ENCODE results near the gene HDLBP. TPM values are rescaled to one million over a fixed set of nuclear protein-coding genes. Genes with fewer than 3 reads are reported as not detected.

The HDLBP gene
- total RNA-seq, 1 donor from 2014 or later: 922 TPM

DNA sequence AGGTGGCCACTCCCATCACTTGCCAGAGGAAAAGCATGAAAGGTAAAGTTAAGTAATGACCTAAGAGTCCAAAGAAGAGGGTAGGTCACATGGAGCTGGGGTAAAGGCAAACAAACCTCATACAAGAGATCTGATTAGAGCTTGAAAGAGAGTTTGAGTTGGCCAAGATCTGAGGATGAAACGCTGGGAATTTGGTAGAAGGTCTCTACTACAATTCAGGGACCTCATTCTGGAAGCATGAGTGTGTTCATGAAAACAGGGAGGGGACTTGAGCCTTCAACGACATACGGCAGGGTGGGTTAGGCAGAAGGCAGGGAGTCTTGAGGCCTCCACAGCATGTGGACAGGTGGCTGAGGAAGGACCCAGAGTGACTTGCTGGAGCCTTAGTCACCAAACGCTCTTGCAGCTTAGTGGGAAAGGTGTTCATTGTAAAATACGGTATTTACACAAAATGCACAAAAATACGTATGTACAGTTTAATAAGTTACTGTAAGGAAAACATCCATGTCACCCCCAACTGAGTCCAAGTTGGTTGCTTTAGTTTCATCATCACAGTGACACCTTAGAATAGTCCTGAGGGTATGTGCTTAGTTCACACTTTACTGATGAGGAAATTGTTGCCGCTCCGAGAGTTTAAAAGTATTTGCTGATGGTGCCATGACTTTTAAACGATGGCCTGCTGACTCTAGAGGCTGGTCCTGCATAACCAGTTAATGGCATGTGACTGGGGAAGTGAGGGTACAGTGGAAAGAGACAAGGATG lies 35.6 kb upstream of the HDLBP start:
- peaks cover 7% of the 10 kb centered on the region for H3K36me3 Mint-ChIP-seq (ENCODE audit: low read depth, unreplicated experiment)

GRCh38 chr2:241350530-241350877 lies 35.0 kb upstream of the HDLBP start:
- no peaks in the 10 kb centered on the region for H3K9me3 ChIP-seq (ENCODE audit: insufficient read depth, low read depth, low read length)
- no peak for DNase-seq (ENCODE audit: low read depth)
- Mint-ChIP-seq H3K4me3 (ENCODE audit: unreplicated experiment) (no peak overlapping the region), H3K9me3 (ENCODE audit: unreplicated experiment) (no peaks in the 10 kb centered on the region), H3K27ac (ENCODE audit: unreplicated experiment) (peak overlapping the region; percentile 82), H3K4me1 (ENCODE audit: low read depth, unreplicated experiment) (peaks cover 13% of the 10 kb centered on the region), H3K27me3 (ENCODE audit: low read depth, unreplicated experiment) (no peaks in the 10 kb centered on the region), H3K36me3 (ENCODE audit: low read depth, unreplicated experiment) (peaks cover 7% of the 10 kb centered on the region)
- no peak for FAIRE-seq
- no peaks in the 10 kb centered on the region for H3K27me3 ChIP-seq (ENCODE audit: insufficient read depth, low read length)
- no peak overlapping the region for H3K27ac ChIP-seq (ENCODE audit: low read depth, low read length)
- TF ChIP-seq, protein P1, sequence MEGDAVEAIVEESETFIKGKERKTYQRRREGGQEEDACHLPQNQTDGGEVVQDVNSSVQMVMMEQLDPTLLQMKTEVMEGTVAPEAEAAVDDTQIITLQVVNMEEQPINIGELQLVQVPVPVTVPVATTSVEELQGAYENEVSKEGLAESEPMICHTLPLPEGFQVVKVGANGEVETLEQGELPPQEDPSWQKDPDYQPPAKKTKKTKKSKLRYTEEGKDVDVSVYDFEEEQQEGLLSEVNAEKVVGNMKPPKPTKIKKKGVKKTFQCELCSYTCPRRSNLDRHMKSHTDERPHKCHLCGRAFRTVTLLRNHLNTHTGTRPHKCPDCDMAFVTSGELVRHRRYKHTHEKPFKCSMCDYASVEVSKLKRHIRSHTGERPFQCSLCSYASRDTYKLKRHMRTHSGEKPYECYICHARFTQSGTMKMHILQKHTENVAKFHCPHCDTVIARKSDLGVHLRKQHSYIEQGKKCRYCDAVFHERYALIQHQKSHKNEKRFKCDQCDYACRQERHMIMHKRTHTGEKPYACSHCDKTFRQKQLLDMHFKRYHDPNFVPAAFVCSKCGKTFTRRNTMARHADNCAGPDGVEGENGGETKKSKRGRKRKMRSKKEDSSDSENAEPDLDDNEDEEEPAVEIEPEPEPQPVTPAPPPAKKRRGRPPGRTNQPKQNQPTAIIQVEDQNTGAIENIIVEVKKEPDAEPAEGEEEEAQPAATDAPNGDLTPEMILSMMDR (IDR thresholded peaks at IDR 0.05; ENCODE audit: insufficient read depth, low read depth, low read length): no peak
- TF ChIP-seq EZH2 (IDR thresholded peaks at IDR 0.05; ENCODE audit: insufficient read depth, low read length): no peak
- no peak overlapping the region for H2AFZ ChIP-seq (ENCODE audit: low read depth, low read length)
- peaks cover 55% of the 10 kb centered on the region for H4K20me1 ChIP-seq (ENCODE audit: insufficient read depth, low read length)
- H3K4me2 ChIP-seq (ENCODE audit: low read length): no peak overlapping the region
- H3K36me3 ChIP-seq (ENCODE audit: insufficient read depth, low read length): peaks cover 74% of the 10 kb centered on the region
- H3K9ac ChIP-seq (ENCODE audit: low read length): no peak overlapping the region
- H3K79me2 ChIP-seq (ENCODE audit: insufficient read depth, low read length): peaks cover 5% of the 10 kb centered on the region
- no peak overlapping the region for H3K4me3 ChIP-seq (ENCODE audit: insufficient read depth, low read depth, low read length)
- peaks cover 3% of the 10 kb centered on the region for H3K4me1 ChIP-seq (ENCODE audit: insufficient read depth, low read length)

More for the DNA sequence above, 35.6 kb upstream of the HDLBP start:
- Histone ChIP-seq H3K36me3 (ENCODE audit: insufficient read depth, low read length) (peaks cover 69% of the 10 kb centered on the region), H4K20me1 (ENCODE audit: insufficient read depth, low read length) (peaks cover 51% of the 10 kb centered on the region), H3K79me2 (ENCODE audit: insufficient read depth, low read length) (peaks cover 4% of the 10 kb centered on the region), H3K4me2 (ENCODE audit: low read length) (no peak overlapping the region), H3K27me3 (ENCODE audit: insufficient read depth, low read length) (no peaks in the 10 kb centered on the region), H3K4me3 (ENCODE audit: insufficient read depth, low read depth, low read length) (no peak overlapping the region), H3K9ac (ENCODE audit: low read length) (no peak overlapping the region), H3K4me1 (ENCODE audit: insufficient read depth, low read length) (peaks cover 3% of the 10 kb centered on the region), H2AFZ (ENCODE audit: low read depth, low read length) (no peak overlapping the region), H3K9me3 (ENCODE audit: insufficient read depth, low read depth, low read length) (no peaks in the 10 kb centered on the region), H3K27ac (ENCODE audit: low read depth, low read length) (no peak overlapping the region)
- Mint-ChIP-seq H3K4me1 (ENCODE audit: low read depth, unreplicated experiment) (peaks cover 13% of the 10 kb centered on the region), H3K4me3 (ENCODE audit: unreplicated experiment) (no peak overlapping the region), H3K27ac (ENCODE audit: unreplicated experiment) (peak overlapping the region; percentile 82), H3K27me3 (ENCODE audit: low read depth, unreplicated experiment) (no peaks in the 10 kb centered on the region), H3K9me3 (ENCODE audit: unreplicated experiment) (no peaks in the 10 kb centered on the region)
- TF ChIP-seq EZH2 (IDR thresholded peaks at IDR 0.05; ENCODE audit: insufficient read depth, low read length): no peak
- TF ChIP-seq, protein P1 (IDR thresholded peaks at IDR 0.05; ENCODE audit: insufficient read depth, low read depth, low read length): no peak
- DNase-seq (ENCODE audit: low read depth) (no peak), FAIRE-seq (no peak)

DNA sequence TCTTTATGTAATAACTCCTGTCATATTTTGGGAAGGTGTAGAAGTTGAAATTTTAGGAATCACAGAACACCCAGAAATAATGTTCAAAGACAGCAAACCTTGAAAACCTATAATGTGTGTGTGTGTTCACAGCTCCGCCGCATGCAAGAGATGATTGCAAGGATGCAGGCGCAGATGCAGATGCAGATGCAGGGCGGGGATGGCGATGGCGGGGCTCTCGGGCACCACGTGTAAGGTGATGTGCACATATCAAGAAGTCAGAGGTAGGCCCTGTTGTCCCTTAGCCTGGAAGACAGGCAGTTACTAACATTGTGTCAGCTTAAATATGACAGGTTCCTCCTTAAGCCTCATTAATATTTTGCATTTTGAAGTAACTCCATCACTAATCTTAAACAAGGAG lies 34.5 kb upstream of the HDLBP start:
- H3K9me3 Mint-ChIP-seq (ENCODE audit: unreplicated experiment): no peaks in the 10 kb centered on the region
- Histone ChIP-seq H3K9ac (ENCODE audit: low read length) (no peak overlapping the region), H3K9me3 (ENCODE audit: insufficient read depth, low read depth, low read length) (no peaks in the 10 kb centered on the region), H3K4me2 (ENCODE audit: low read length) (no peak overlapping the region), H3K4me1 (ENCODE audit: insufficient read depth, low read length) (no peaks in the 10 kb centered on the region), H4K20me1 (ENCODE audit: insufficient read depth, low read length) (peaks cover 57% of the 10 kb centered on the region), H3K36me3 (ENCODE audit: insufficient read depth, low read length) (peaks cover 79% of the 10 kb centered on the region), H3K27ac (ENCODE audit: low read depth, low read length) (no peak overlapping the region), H3K4me3 (ENCODE audit: insufficient read depth, low read depth, low read length) (no peak overlapping the region), H3K79me2 (ENCODE audit: insufficient read depth, low read length) (peaks cover 5% of the 10 kb centered on the region), H2AFZ (ENCODE audit: low read depth, low read length) (no peak overlapping the region), H3K27me3 (ENCODE audit: insufficient read depth, low read length) (no peaks in the 10 kb centered on the region)
- H3K27me3 Mint-ChIP-seq (ENCODE audit: low read depth, unreplicated experiment): no peaks in the 10 kb centered on the region
- TF ChIP-seq, protein P1 (IDR thresholded peaks at IDR 0.05; ENCODE audit: insufficient read depth, low read depth, low read length): no peak
- no peak for TF ChIP-seq EZH2 (IDR thresholded peaks at IDR 0.05; ENCODE audit: insufficient read depth, low read length)
- H3K4me3 Mint-ChIP-seq (ENCODE audit: unreplicated experiment): no peak overlapping the region
- no peak overlapping the region for H3K27ac Mint-ChIP-seq (ENCODE audit: unreplicated experiment)
- peaks cover 7% of the 10 kb centered on the region for H3K36me3 Mint-ChIP-seq (ENCODE audit: low read depth, unreplicated experiment)
- DNase-seq (ENCODE audit: low read depth) (no peak), FAIRE-seq (no peak)
- peaks cover 12% of the 10 kb centered on the region for H3K4me1 Mint-ChIP-seq (ENCODE audit: low read depth, unreplicated experiment)

All from astrocyte (in vitro differentiated cells and primary cell).